ENCODE data around the gene KCNAB1.

The KCNAB1 gene

GRCh38 chr3:156390846-156391245 is 270.5 kb downstream of the KCNAB1 start:
- no peak for TF ChIP-seq CTCF (IDR thresholded peaks at IDR 0.05; ENCODE audit: control insufficient read depth, extremely low read depth, insufficient read depth)
- H3K4me3 ChIP-seq (ENCODE audit: low read depth, low read length): no peak overlapping the region
- DNase-seq (ENCODE audit: low read depth): no peak

- no peak for DNase-seq (ENCODE audit: low read depth)
- no peak for TF ChIP-seq CTCF (IDR thresholded peaks at IDR 0.05; ENCODE audit: control insufficient read depth, extremely low read depth, insufficient read depth)
- H3K4me3 ChIP-seq (ENCODE audit: low read depth, low read length): no peak overlapping the region
Observed at GRCh38 chr3:156395961-156396710, 275.8 kb downstream of the KCNAB1 start.

- H3K4me3 ChIP-seq (ENCODE audit: low read depth, low read length): no peak overlapping the region
- TF ChIP-seq CTCF (IDR thresholded peaks at IDR 0.05; ENCODE audit: control insufficient read depth, extremely low read depth, insufficient read depth): no peak
- no peak for DNase-seq (ENCODE audit: low read depth)
Observed at GRCh38 chr3:156396851-156397250, 276.5 kb downstream of the KCNAB1 start.

- H3K4me3 ChIP-seq (ENCODE audit: low read depth, low read length): no peak overlapping the region
- DNase-seq (ENCODE audit: low read depth): no peak
- TF ChIP-seq CTCF (IDR thresholded peaks at IDR 0.05; ENCODE audit: control insufficient read depth, extremely low read depth, insufficient read depth): no peak
Observed at GRCh38 chr3:156397534-156397933, 277.2 kb downstream of the KCNAB1 start.

GRCh38 chr3:156400062-156400461 is 279.7 kb downstream of the KCNAB1 start:
- no peak for DNase-seq (ENCODE audit: low read depth)

GRCh38 chr3:156400735-156401134 is 280.4 kb downstream of the KCNAB1 start:
- H3K4me3 ChIP-seq (ENCODE audit: low read depth, low read length): no peak overlapping the region
- TF ChIP-seq CTCF (IDR thresholded peaks at IDR 0.05; ENCODE audit: control insufficient read depth, extremely low read depth, insufficient read depth): no peak
- DNase-seq (ENCODE audit: low read depth): no peak

More at GRCh38 chr3:156400062-156400461, 279.7 kb downstream of the KCNAB1 start:
- TF ChIP-seq CTCF (IDR thresholded peaks at IDR 0.05; ENCODE audit: control insufficient read depth, extremely low read depth, insufficient read depth): no peak
- H3K4me3 ChIP-seq (ENCODE audit: low read depth, low read length): no peak overlapping the region

GRCh38 chr3:156404217-156404616 is 283.8 kb downstream of the KCNAB1 start:
- no peak overlapping the region for H3K4me3 ChIP-seq (ENCODE audit: low read depth, low read length)
- TF ChIP-seq CTCF (IDR thresholded peaks at IDR 0.05; ENCODE audit: control insufficient read depth, extremely low read depth, insufficient read depth): no peak
- DNase-seq (ENCODE audit: low read depth): no peak
